HG03159 (cell line): ENCODE measurements around the gene BAIAP2L1.
"Not testable (repeated sequence)": the region's sequence is repeated elsewhere in the genome, so short reads cannot be mapped to it uniquely, and the experiment has no call there.

Experiments used
- ATAC-seq: cut with Tn5 transposase; IDR thresholded peaks from one replicate; pipeline ENCODE4 v1.9.1; 2021; ENCODE audit warnings: mild to moderate bottlenecking, moderate library complexity; ENCODE audit not compliant: unreplicated experiment

The BAIAP2L1 gene

GRCh38 chr7:98399462-98399861, 1.4 kb downstream of the BAIAP2L1 start:
- ATAC-seq = no peak

- ATAC-seq = no peak
These were observed 2.1 kb downstream of the BAIAP2L1 start for GRCh38 chr7:98398567-98399372.

- no peak for ATAC-seq
These were observed 4.1 kb downstream of the BAIAP2L1 start for GRCh38 chr7:98396768-98397167.

- no peak for ATAC-seq
These were observed 4.9 kb downstream of the BAIAP2L1 start for GRCh38 chr7:98395951-98396350.

GRCh38 chr7:98395481-98395880, 5.4 kb downstream of the BAIAP2L1 start:
- ATAC-seq = no peak

- ATAC-seq = no peak
These were observed 6.5 kb downstream of the BAIAP2L1 start for GRCh38 chr7:98394377-98394836.

- no peak for ATAC-seq
These were observed 13.2 kb downstream of the BAIAP2L1 start for GRCh38 chr7:98387544-98388226.

GRCh38 chr7:98387131-98387530, 13.8 kb downstream of the BAIAP2L1 start:
- ATAC-seq = no peak

- not testable (repeated sequence) for ATAC-seq
These were observed 15.4 kb downstream of the BAIAP2L1 start for GRCh38 chr7:98385532-98385931.

- ATAC-seq = no peak
These were observed 22.6 kb downstream of the BAIAP2L1 start for GRCh38 chr7:98378210-98378819.

- no peak for ATAC-seq
These were observed 24.2 kb downstream of the BAIAP2L1 start for GRCh38 chr7:98376711-98377110.

GRCh38 chr7:98375664-98376063, 25.2 kb downstream of the BAIAP2L1 start:
- ATAC-seq = no peak

- ATAC-seq = no peak
These were observed 26.6 kb downstream of the BAIAP2L1 start for GRCh38 chr7:98374285-98374680.

- ATAC-seq = no peak
These were observed 27.9 kb downstream of the BAIAP2L1 start for GRCh38 chr7:98372993-98373392.

- no peak for ATAC-seq
These were observed 31.2 kb downstream of the BAIAP2L1 start for GRCh38 chr7:98369726-98370125.

- ATAC-seq = no peak
These were observed 32.2 kb downstream of the BAIAP2L1 start for GRCh38 chr7:98368716-98369115.

GRCh38 chr7:98366562-98366938, 34.3 kb downstream of the BAIAP2L1 start:
- no peak for ATAC-seq

- ATAC-seq = no peak
These were observed 34.9 kb downstream of the BAIAP2L1 start for GRCh38 chr7:98365863-98366561.

GRCh38 chr7:98364220-98364619, 36.7 kb downstream of the BAIAP2L1 start:
- ATAC-seq = no peak

GRCh38 chr7:98362517-98362916, 38.4 kb downstream of the BAIAP2L1 start:
- ATAC-seq = no peak
